Thymus (tissue), 11 donors: Measurements from ENCODE around the gene IL17RA. TPM values are rescaled to one million over a fixed set of nuclear protein-coding genes. Genes with fewer than 3 reads are reported as not detected.

Experiments
- DNase-seq, 9 donors: peaks; one replicate each; pipeline ENCODE4 v3.0.0-alpha.2; 2013; ENCODE audit warnings: low spot score in 9 of 9, low read depth in 6 of 9, missing footprints in 1 of 9
- H3K27ac ChIP-seq, 2 donors: one replicate each; pipeline ENCODE4 v1.5.1; 2013; ENCODE audit warnings: control low read depth in 1 of 2, low read depth in 1 of 2, low read length in 1 of 2, mild to moderate bottlenecking in 1 of 2, moderate library complexity in 1 of 2
- H3K27me3 ChIP-seq, 2 donors: one replicate each; pipeline ENCODE4 v1.5.1; 2013; ENCODE audit warnings: low read length in 1 of 2; ENCODE audit not compliant: control insufficient read depth in 2 of 2, insufficient read depth in 1 of 2
- H3K36me3 ChIP-seq, 2 donors: one replicate each; pipeline ENCODE4 v1.5.1; 2013; ENCODE audit warnings: low read length in 1 of 2, mild to moderate bottlenecking in 1 of 2, moderate library complexity in 1 of 2; ENCODE audit not compliant: control insufficient read depth in 2 of 2, insufficient read depth in 2 of 2
- H3K4me1 ChIP-seq, 2 donors: one replicate each; pipeline ENCODE4 v1.5.1; 2013; ENCODE audit warnings: low read length in 2 of 2; ENCODE audit not compliant: control insufficient read depth in 2 of 2, insufficient read depth in 2 of 2
- H3K4me3 ChIP-seq, 2 donors: one replicate each; pipeline ENCODE4 v1.5.1; 2013; ENCODE audit warnings: low read length in 2 of 2, control low read depth in 1 of 2, mild to moderate bottlenecking in 1 of 2
- H3K9me3 ChIP-seq, 2 donors: one replicate each; pipeline ENCODE4 v1.5.1; 2013; ENCODE audit warnings: low read length in 1 of 2, mild to moderate bottlenecking in 1 of 2; ENCODE audit not compliant: control insufficient read depth in 2 of 2, insufficient read depth in 1 of 2
- WGBS: extraction: QIAGEN DNeasy Blood & Tissue Kit; methylation state at CpG from one replicate; pipeline ENCODE4 v1.1.7; 2013; 5-methylcytosine and 5-hydroxymethylcytosine counted together
- polyA plus RNA-seq: library from polyadenylated mRNA; stranded (reverse); fragments of 200-250 nt; gene quantifications from one replicate; pipeline ENCODE4 v1.2.3, GENCODE V29; 2013
- total RNA-seq: library from RNA; stranded (reverse); fragments of 120-200 nt; gene quantifications from one replicate; pipeline ENCODE4 v1.2.4, GENCODE V29; 2013
- donor health status: healthy.

IL17RA gene
- total and polyA plus RNA-seq, 2 donors = 11.3 to 16.1 TPM

DNA sequence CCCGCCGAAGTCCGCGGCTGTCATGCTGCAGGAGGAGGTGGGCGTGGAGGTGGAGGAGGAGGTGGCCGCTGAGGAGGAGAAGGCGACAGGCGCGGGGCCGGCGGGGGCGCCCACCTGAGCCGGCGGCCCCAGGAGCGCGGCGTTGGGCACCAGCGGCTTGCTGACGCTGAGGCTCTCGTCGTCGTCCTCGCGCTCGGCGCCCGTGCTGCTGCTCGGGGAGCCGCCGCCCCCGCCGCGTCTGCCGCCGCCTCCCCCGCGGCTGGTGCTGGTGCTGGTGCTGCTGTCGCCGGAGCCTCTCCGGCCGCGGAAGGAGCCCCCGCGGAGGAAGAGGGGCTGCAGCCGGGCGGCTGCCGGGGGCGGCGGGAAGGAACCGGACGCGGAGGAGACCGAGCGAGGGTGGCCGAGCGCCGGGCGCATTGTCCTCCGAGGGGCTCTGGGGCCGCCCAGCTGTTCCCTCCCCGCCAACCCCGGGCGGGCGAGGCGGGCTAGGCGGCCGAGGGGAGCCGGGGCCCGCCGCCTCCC lies 36.0 kb downstream of the IL17RA start:
- peaks cover 39 to 43% of the 10 kb centered on the region in 2 donors for H3K4me1 ChIP-seq
- WGBS = under 1% methylated on average over 70 of the region's 70 CpGs
- no peaks in the 10 kb centered on the region for H3K36me3 ChIP-seq
- H3K27me3 ChIP-seq = peaks cover 31 to 50% of the 10 kb centered on the region in 2 donors
- DNase-seq = no peak
- no peaks in the 10 kb centered on the region for H3K9me3 ChIP-seq
- H3K27ac ChIP-seq = no peak overlapping the region
- peak overlapping the region in 1 of 2 donors; percentile 54 for H3K4me3 ChIP-seq

DNA sequence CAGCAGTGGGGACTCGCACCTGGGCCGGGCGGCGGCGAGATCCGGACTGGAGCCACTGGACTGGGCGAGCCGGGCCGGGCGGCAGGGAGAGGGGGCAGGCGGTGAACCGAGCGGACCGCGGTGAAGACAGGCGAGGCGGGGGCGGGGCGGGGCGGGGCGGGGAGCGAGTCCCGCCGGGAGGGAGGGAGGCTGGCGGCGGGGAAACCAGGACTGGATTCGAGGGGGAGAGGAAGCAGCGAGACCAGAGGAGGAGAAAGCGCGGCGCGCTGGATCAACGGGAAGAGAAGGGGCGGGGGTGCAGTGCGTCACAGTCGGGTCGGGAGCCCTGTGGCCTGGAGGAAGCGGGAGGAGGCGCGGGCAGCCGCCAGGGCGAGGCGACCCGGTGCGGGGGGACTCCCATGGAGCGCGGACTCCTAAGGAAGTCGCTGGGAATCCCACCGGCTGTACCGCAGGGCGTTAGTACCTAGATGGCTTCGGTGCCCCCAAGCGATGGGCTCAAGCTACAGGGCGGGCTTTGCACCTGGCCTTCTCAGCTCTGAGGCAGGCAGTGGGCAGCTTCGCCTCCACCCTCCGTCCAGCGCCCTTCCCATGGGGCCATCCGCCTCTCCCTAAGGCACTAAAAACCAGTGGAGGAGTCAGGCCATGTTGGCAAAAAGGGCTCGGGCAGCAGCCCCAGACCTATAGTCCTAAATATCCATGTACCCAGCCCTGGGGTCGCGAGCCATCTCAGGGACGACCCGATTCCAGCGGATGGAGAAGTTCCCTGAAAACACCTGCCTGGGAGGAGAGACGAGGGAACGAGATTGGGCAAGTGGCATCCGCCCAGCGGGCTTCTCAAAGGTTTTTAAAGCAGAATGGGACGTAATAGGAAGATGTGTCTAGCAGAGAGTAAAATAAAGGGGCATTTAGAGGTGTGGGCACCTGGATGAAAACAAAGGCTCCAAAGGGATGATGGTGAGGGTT lies 36.7 kb downstream of the IL17RA start, which contains the start of gene TMEM121B:
Gene TMEM121B (minus strand): TSS at position 128 of the 963 bp plus-strand sequence. CDS start 233 bp downstream, outside the sequence.
- Histone ChIP-seq H3K9me3 (no peaks in the 10 kb centered on the region), H3K27ac (no peak within 1 kb of the TSS), H3K4me1 (peaks cover 36% of the 10 kb centered on the region in 2 donors), H3K4me3 (peak within 1 kb of the TSS; percentile 8 to 54), H3K27me3 (peaks cover 31 to 50% of the 10 kb centered on the region in 2 donors), H3K36me3 (no peaks in the 10 kb centered on the region)
- peak in 1 of 9 donors; percentile 19 for DNase-seq
- WGBS = 9% methylated on average over 69 of the region's 69 CpGs

DNA sequence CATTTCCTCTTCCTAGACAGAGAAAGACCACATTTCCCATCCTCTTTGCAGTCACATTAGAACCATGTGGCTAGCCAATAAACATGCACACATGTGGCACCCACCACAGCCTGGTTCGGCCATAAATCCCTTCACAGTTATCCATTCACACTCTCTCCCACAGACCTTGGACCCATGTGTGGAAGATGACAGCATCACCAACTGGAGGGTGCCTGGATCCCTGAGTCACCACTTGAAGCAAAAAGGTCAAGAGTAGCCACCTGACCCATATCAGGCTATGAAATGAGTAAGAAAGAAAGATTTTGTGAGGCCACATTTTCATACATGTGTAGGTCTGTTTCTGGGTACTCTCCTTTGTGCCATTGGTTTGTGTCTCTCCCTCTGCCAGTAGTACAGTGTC lies 45.4 kb downstream of the IL17RA start:
- no peak for DNase-seq
- Histone ChIP-seq H3K36me3 (no peaks in the 10 kb centered on the region), H3K4me1 (no peaks in the 10 kb centered on the region), H3K4me3 (no peak overlapping the region), H3K27me3 (no peaks in the 10 kb centered on the region), H3K9me3 (no peaks in the 10 kb centered on the region), H3K27ac (no peak overlapping the region)
- 97% methylated on average over 1 of the region's 1 CpG for WGBS

DNA sequence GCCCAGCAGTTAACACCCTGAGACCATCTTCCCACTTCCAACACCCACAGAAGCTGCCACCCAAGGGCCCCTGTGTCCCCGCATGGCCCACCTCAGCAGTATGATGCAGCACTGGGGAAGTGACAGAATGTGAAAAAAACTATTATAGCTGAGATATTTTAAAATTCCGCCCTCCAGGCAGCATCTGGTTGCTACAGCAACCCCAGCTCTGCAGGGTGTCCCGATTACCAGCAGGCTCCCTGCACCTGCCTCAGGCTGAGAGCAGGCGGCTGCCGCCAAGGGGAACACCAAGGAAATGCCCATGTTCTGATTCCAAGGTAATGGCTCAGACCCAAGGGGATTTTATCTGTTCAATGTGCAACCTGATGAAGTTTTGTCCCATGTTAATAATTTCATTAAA lies 46.9 kb downstream of the IL17RA start:
- Histone ChIP-seq H3K9me3 (no peaks in the 10 kb centered on the region), H3K27me3 (no peaks in the 10 kb centered on the region), H3K4me3 (no peak overlapping the region), H3K27ac (no peak overlapping the region), H3K36me3 (no peaks in the 10 kb centered on the region), H3K4me1 (no peaks in the 10 kb centered on the region)
- no peak for DNase-seq
- WGBS = 88% methylated on average over 5 of the region's 5 CpGs

DNA sequence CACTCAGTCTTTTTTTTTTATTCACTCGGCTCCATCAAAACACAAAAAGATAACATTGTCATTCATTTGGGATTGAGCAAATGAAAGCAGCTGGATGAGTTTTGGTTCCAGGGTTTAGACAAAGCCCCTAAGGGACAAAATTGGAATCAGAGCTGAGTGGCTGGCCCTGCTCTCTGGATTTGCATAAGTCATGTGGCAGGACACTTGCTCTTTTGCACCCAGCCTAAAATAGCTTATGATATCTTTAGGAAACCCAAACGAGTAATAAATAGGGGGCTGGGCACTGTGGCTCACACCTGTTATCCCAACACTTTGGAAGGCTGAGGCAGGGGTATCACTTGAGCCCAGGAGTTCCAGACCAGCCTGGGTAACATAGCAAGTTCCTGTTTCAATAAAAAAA lies 47.3 kb downstream of the IL17RA start:
- H3K4me1 ChIP-seq = no peaks in the 10 kb centered on the region
- no peak overlapping the region for H3K4me3 ChIP-seq
- DNase-seq = no peak
- no peaks in the 10 kb centered on the region for H3K36me3 ChIP-seq
- no peaks in the 10 kb centered on the region for H3K9me3 ChIP-seq
- no peak overlapping the region for H3K27ac ChIP-seq
- no peaks in the 10 kb centered on the region for H3K27me3 ChIP-seq
- 65% methylated on average over 2 of the region's 2 CpGs for WGBS

DNA sequence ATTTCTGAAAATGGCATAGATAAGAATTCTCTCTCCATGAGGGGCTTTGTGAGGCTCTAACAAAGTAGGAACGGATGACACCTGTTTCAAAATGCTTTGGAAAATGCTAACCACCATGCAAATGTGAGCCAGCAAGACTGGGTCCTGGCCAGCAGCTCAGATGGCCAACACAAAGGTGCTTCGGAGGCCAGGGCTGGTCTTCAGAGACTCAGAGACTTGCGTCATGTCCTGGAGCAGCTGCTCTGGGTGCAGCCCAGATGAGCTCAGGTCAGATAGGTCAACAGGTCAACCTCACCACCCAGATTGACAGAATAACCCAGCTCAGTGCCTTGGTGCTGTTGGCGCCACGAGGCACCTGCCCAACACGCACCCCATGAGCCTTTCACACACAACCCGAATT lies 48.3 kb downstream of the IL17RA start:
- 98% methylated on average over 7 of the region's 7 CpGs for WGBS
- H3K27me3 ChIP-seq = no peaks in the 10 kb centered on the region
- H3K4me3 ChIP-seq = no peak overlapping the region
- no peaks in the 10 kb centered on the region for H3K4me1 ChIP-seq
- H3K36me3 ChIP-seq = peaks cover 4 to 6% of the 10 kb centered on the region in 2 donors
- H3K9me3 ChIP-seq = no peaks in the 10 kb centered on the region
- DNase-seq = no peak
- no peak overlapping the region for H3K27ac ChIP-seq

DNA sequence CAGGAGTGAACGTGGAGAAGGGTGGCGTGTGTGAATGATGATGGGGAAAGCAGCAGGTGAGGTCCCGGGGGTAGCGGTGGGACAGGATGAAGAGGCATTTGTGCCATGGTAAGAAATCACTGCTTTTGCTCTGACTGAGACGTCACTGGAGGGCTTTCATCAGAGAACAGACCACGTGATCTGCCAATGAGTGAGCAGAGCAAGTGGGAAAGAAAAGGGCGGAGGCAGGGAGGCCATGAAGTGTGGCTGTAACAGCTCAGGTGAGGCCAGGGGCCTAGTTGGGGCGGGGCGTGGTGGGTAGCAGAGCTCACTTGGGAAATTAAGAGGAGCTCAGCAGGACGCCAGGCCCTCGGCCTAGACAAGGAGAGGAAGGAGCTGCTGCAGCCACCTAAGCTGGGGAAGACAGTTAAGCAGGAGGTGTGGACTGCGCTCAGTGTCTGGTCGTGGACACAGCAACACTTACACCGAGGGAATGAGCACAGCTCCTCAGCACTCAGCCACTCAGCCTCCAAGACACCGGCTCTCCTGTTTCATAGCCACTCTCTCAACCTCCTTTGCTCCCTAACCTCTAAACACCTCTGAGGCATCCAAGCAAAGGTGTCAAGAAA lies 50.5 kb downstream of the IL17RA start:
- 98% methylated on average over 15 of the region's 15 CpGs for WGBS
- H3K36me3 ChIP-seq = peaks cover 4 to 17% of the 10 kb centered on the region in 2 donors
- no peaks in the 10 kb centered on the region for H3K4me1 ChIP-seq
- no peaks in the 10 kb centered on the region for H3K9me3 ChIP-seq
- no peaks in the 10 kb centered on the region for H3K27me3 ChIP-seq
- no peak for DNase-seq
- no peak overlapping the region for H3K27ac ChIP-seq
- no peak overlapping the region for H3K4me3 ChIP-seq

DNA sequence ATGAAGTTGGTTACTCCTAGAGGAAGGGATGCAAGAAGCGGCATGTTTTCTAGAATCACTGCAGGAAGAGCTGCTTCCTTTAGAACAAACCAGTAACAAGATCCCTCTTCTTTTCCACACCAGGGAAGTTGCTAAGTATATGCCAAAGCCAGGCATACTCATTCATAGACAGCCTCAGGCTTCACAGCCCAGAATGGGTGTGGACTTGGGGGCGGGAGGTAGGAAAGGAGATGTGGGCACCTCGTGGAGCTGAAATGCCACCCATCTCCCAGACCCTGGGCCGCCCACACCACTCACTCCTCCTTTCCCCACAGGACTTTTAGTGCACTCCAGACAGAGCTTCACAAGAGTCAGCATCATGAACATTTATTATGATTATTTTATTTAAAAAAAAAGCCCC lies 52.4 kb downstream of the IL17RA start:
- no peaks in the 10 kb centered on the region for H3K9me3 ChIP-seq
- no peak for DNase-seq
- H3K36me3 ChIP-seq = peaks cover 11 to 33% of the 10 kb centered on the region in 2 donors
- no peaks in the 10 kb centered on the region for H3K27me3 ChIP-seq
- H3K4me1 ChIP-seq = no peaks in the 10 kb centered on the region
- WGBS = 90% methylated on average over 4 of the region's 4 CpGs
- no peak overlapping the region for H3K4me3 ChIP-seq
- H3K27ac ChIP-seq = no peak overlapping the region

DNA sequence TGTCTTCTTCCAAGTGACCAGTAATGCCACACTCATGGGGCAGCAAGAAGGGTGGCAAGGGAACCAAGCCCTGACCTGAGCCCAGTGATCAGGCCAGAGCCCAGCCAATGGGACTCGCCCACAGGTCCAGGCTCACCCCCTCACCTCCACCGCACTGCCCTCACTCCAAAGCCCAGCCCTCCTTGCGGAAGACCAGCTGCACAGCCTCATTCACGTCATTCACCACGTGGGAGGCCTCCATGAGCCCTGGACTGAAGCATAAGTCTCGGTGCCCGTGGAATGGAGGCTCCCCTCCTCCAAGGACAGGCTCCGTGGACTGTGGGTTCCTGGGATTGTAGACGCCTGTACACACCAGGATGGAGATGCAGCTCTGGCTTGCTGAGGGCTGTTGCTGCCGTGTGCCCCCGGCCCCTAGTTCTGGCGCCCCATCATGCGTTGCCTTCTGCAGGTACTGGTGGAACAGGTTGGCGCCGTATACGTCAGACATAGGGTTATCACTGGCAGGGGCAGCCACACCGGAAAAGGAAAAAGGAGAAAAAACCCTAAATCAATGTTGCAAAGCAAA lies 53.1 kb downstream of the IL17RA start:
- peaks cover 11 to 36% of the 10 kb centered on the region in 2 donors for H3K36me3 ChIP-seq
- H3K4me1 ChIP-seq = no peaks in the 10 kb centered on the region
- H3K9me3 ChIP-seq = no peaks in the 10 kb centered on the region
- 97% methylated on average over 17 of the region's 17 CpGs for WGBS
- no peaks in the 10 kb centered on the region for H3K27me3 ChIP-seq
- no peak overlapping the region for H3K4me3 ChIP-seq
- DNase-seq = no peak
- H3K27ac ChIP-seq = no peak overlapping the region
